Smooth muscle cell (in vitro differentiated cells): ENCODE data around the gene SVOPL. TPM values are rescaled to one million over a fixed set of nuclear protein-coding genes. Genes with fewer than 3 reads are reported as not detected.

Experiments
- DNase-seq: peaks from one replicate; lab custom pipeline; 2025; ENCODE audit not compliant: unreplicated experiment; lab: John Stamatoyannopoulos, UW
- H2AFZ ChIP-seq: fragments of 200-600 bp; sonication (generic); 2 replicates; pipeline ENCODE4 v1.6.0; 2016; ENCODE audit warnings: antibody characterized with exemption, low read depth, mild to moderate bottlenecking
- H3F3A ChIP-seq: fragments of 200-600 bp; sonication (generic); 2 replicates; pipeline ENCODE4 v1.6.0; 2017; ENCODE audit warnings: antibody characterized with exemption, low read depth
- H3K27ac ChIP-seq: fragments of 200-600 bp; sonication (generic); 2 replicates; pipeline ENCODE4 v1.5.1; 2016; ENCODE audit warnings: low read depth, mild to moderate bottlenecking
- H3K27me3 ChIP-seq: fragments of 200-600 bp; sonication (generic); 2 replicates; pipeline ENCODE4 v1.6.1; 2016; ENCODE audit warnings: low read depth, mild to moderate bottlenecking
- H3K36me3 ChIP-seq: fragments of 200-600 bp; sonication (generic); 2 replicates; pipeline ENCODE4 v1.5.1; 2016; ENCODE audit warnings: low read depth
- H3K4me1 ChIP-seq: fragments of 200-600 bp; sonication (generic); 2 replicates; pipeline ENCODE4 v1.5.1; 2016; ENCODE audit warnings: low read depth
- H3K4me2 ChIP-seq: fragments of 200-600 bp; sonication (generic); 2 replicates; pipeline ENCODE4 v1.6.0; 2016; ENCODE audit warnings: mild to moderate bottlenecking
- H3K4me3 ChIP-seq: fragments of 200-600 bp; sonication (generic); 2 replicates; pipeline ENCODE4 v1.5.1; 2016; ENCODE audit warnings: mild to moderate bottlenecking
- H3K79me2 ChIP-seq: fragments of 200-600 bp; sonication (generic); 2 replicates; pipeline ENCODE4 v1.6.0; 2016; ENCODE audit warnings: low read depth, mild to moderate bottlenecking
- H3K9ac ChIP-seq: fragments of 200-600 bp; sonication (generic); 2 replicates; pipeline ENCODE4 v1.6.0; 2016; ENCODE audit warnings: low read depth
- H3K9me3 ChIP-seq: fragments of 200-600 bp; sonication (generic); replicated peaks from 2 replicates; pipeline ENCODE4 v1.5.1; 2016; ENCODE audit warnings: low read depth
- H4K20me1 ChIP-seq: fragments of 200-600 bp; sonication (generic); 2 replicates; pipeline ENCODE4 v1.6.0; 2016; ENCODE audit warnings: low read depth
- WGBS: methylation state at CpG from one replicate; pipeline ENCODE4 v1.1.7; 2016; ENCODE audit warnings: low lambda C conversion rate; 5-methylcytosine and 5-hydroxymethylcytosine counted together
- polyA plus RNA-seq: library from polyadenylated mRNA; unstranded; fragments of >200 nt; fragmentation: Nextera tagmentation; extraction: Ambion mirVana; gene quantifications from 2 replicates; pipeline ENCODE4 v1.2.1, GENCODE V29; 2016
- total RNA-seq: library from RNA; depleted of rRNA; stranded (reverse); fragments of >200 nt; gene quantifications from 2 replicates; pipeline ENCODE4 v1.2.3, GENCODE V29; 2014
- TF ChIP-seq, protein P1 (sequence below): fragments of 200-600 bp; sonication (generic); IDR thresholded peaks from 2 replicates; pipeline ENCODE4 v1.5.1; 2017; ENCODE audit warnings: borderline replicate concordance, mild to moderate bottlenecking, antibody characterized with exemption; ENCODE audit not compliant: insufficient read depth, poor library complexity, severe bottlenecking

The SVOPL gene
- total and polyA plus RNA-seq, 2 experiments from 2014 or later: not detected

- H3K4me3 ChIP-seq: no peak overlapping the region
- no peak for DNase-seq
- H3K4me1 ChIP-seq: no peaks in the 10 kb centered on the region
- no peaks in the 10 kb centered on the region for H3F3A ChIP-seq
- H3K79me2 ChIP-seq: no peaks in the 10 kb centered on the region
- H3K9ac ChIP-seq: no peak overlapping the region
- H3K27me3 ChIP-seq: no peaks in the 10 kb centered on the region
- H3K9me3 ChIP-seq: no peaks in the 10 kb centered on the region
- no peak overlapping the region for H2AFZ ChIP-seq
- WGBS: 96% methylated on average over 7 of the region's 7 CpGs
- H3K36me3 ChIP-seq: no peaks in the 10 kb centered on the region
- TF ChIP-seq, protein P1, sequence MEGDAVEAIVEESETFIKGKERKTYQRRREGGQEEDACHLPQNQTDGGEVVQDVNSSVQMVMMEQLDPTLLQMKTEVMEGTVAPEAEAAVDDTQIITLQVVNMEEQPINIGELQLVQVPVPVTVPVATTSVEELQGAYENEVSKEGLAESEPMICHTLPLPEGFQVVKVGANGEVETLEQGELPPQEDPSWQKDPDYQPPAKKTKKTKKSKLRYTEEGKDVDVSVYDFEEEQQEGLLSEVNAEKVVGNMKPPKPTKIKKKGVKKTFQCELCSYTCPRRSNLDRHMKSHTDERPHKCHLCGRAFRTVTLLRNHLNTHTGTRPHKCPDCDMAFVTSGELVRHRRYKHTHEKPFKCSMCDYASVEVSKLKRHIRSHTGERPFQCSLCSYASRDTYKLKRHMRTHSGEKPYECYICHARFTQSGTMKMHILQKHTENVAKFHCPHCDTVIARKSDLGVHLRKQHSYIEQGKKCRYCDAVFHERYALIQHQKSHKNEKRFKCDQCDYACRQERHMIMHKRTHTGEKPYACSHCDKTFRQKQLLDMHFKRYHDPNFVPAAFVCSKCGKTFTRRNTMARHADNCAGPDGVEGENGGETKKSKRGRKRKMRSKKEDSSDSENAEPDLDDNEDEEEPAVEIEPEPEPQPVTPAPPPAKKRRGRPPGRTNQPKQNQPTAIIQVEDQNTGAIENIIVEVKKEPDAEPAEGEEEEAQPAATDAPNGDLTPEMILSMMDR: no peak
- H4K20me1 ChIP-seq: no peaks in the 10 kb centered on the region
- no peak overlapping the region for H3K27ac ChIP-seq
- no peak overlapping the region for H3K4me2 ChIP-seq
These were observed 15.7 kb upstream of the SVOPL start for GRCh38 chr7:138716889-138717288.

- WGBS: 96% methylated on average over 7 of the region's 7 CpGs
- no peak for DNase-seq
These were observed 12.0 kb upstream of the SVOPL start for GRCh38 chr7:138713191-138713590.

GRCh38 chr7:138712652-138713051 lies 11.5 kb upstream of the SVOPL start:
- TF ChIP-seq, protein P1: no peak
- H3K4me3 ChIP-seq: no peak overlapping the region
- H2AFZ ChIP-seq: no peak overlapping the region
- no peaks in the 10 kb centered on the region for H4K20me1 ChIP-seq
- H3K27ac ChIP-seq: no peak overlapping the region
- no peaks in the 10 kb centered on the region for H3K79me2 ChIP-seq
- H3K4me2 ChIP-seq: no peak overlapping the region
- H3F3A ChIP-seq: no peaks in the 10 kb centered on the region
- no peaks in the 10 kb centered on the region for H3K27me3 ChIP-seq
- DNase-seq: no peak
- no peak overlapping the region for H3K9ac ChIP-seq
- no peaks in the 10 kb centered on the region for H3K9me3 ChIP-seq
- no peaks in the 10 kb centered on the region for H3K4me1 ChIP-seq
- no peaks in the 10 kb centered on the region for H3K36me3 ChIP-seq
- 82% methylated on average over 9 of the region's 9 CpGs for WGBS

More at GRCh38 chr7:138713191-138713590, 12.0 kb upstream of the SVOPL start:
- Histone ChIP-seq H2AFZ (no peak overlapping the region), H3K79me2 (no peaks in the 10 kb centered on the region), H3F3A (no peaks in the 10 kb centered on the region), H3K9me3 (no peaks in the 10 kb centered on the region), H3K4me3 (no peak overlapping the region), H3K27me3 (no peaks in the 10 kb centered on the region), H3K4me1 (no peaks in the 10 kb centered on the region), H3K27ac (no peak overlapping the region), H4K20me1 (no peaks in the 10 kb centered on the region), H3K9ac (no peak overlapping the region), H3K36me3 (no peaks in the 10 kb centered on the region), H3K4me2 (no peak overlapping the region)
- TF ChIP-seq, protein P1: no peak
